ENCODE results near the gene PPP4R3C.

PPP4R3C gene

DNA sequence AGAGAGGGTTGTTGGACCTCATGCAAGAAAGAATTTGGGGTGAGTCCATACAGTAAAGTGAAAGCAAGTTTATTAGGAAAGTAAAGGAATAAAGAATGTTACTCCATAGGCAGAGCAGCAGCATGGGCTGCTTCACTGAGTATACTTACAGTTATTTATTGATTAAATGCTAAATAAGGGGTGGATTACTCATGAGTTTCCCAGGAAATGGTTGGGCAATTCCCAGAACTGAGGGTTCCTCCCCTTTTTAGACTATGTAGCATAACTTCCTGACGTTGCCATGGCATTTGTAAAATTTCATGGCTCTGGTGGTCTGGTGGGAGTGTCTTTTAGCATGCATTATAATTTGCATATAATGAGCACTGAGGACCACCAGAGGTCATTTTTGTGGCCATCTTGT is 16.7 kb downstream of the PPP4R3C start:
- TF ChIP-seq, protein P1, sequence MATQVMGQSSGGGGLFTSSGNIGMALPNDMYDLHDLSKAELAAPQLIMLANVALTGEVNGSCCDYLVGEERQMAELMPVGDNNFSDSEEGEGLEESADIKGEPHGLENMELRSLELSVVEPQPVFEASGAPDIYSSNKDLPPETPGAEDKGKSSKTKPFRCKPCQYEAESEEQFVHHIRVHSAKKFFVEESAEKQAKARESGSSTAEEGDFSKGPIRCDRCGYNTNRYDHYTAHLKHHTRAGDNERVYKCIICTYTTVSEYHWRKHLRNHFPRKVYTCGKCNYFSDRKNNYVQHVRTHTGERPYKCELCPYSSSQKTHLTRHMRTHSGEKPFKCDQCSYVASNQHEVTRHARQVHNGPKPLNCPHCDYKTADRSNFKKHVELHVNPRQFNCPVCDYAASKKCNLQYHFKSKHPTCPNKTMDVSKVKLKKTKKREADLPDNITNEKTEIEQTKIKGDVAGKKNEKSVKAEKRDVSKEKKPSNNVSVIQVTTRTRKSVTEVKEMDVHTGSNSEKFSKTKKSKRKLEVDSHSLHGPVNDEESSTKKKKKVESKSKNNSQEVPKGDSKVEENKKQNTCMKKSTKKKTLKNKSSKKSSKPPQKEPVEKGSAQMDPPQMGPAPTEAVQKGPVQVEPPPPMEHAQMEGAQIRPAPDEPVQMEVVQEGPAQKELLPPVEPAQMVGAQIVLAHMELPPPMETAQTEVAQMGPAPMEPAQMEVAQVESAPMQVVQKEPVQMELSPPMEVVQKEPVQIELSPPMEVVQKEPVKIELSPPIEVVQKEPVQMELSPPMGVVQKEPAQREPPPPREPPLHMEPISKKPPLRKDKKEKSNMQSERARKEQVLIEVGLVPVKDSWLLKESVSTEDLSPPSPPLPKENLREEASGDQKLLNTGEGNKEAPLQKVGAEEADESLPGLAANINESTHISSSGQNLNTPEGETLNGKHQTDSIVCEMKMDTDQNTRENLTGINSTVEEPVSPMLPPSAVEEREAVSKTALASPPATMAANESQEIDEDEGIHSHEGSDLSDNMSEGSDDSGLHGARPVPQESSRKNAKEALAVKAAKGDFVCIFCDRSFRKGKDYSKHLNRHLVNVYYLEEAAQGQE (IDR thresholded peaks at IDR 0.05; ENCODE audit: insufficient read depth in 1 of 2, low read depth in 2 of 2, low read length in 2 of 2), result no peak
- TF ChIP-seq POLR2AphosphoS5 (IDR thresholded peaks at IDR 0.05; ENCODE audit: low read depth, low read length) (no peak), TAF1 (IDR thresholded peaks at IDR 0.05; ENCODE audit: borderline replicate concordance, insufficient read depth, low read length) (no peak), SIN3A (IDR thresholded peaks at IDR 0.05; ENCODE audit: borderline replicate concordance, insufficient read depth, low read length) (no peak), FOXP2 (optimal IDR thresholded peaks at IDR 0.05; ENCODE audit: borderline replicate concordance, extremely low read depth, extremely low read length, insufficient read depth) (no peak)

GRCh38 chrX:27445438-27445837 is 17.7 kb downstream of the PPP4R3C start:
- TF ChIP-seq TAF1 (IDR thresholded peaks at IDR 0.05; ENCODE audit: borderline replicate concordance, insufficient read depth, low read length) (no peak), FOXP2 (optimal IDR thresholded peaks at IDR 0.05; ENCODE audit: borderline replicate concordance, extremely low read depth, extremely low read length, insufficient read depth) (no peak), SIN3A (IDR thresholded peaks at IDR 0.05; ENCODE audit: borderline replicate concordance, insufficient read depth, low read length) (no peak), POLR2AphosphoS5 (IDR thresholded peaks at IDR 0.05; ENCODE audit: low read depth, low read length) (no peak)
- TF ChIP-seq, protein P1 (IDR thresholded peaks at IDR 0.05; ENCODE audit: insufficient read depth in 1 of 2, low read depth in 2 of 2, low read length in 2 of 2), result no peak

- TF ChIP-seq POLR2AphosphoS5 (IDR thresholded peaks at IDR 0.05; ENCODE audit: low read depth, low read length) (no peak), SIN3A (IDR thresholded peaks at IDR 0.05; ENCODE audit: borderline replicate concordance, insufficient read depth, low read length) (no peak), TAF1 (IDR thresholded peaks at IDR 0.05; ENCODE audit: borderline replicate concordance, insufficient read depth, low read length) (no peak), FOXP2 (optimal IDR thresholded peaks at IDR 0.05; ENCODE audit: borderline replicate concordance, extremely low read depth, extremely low read length, insufficient read depth) (no peak)
- TF ChIP-seq, protein P1 (IDR thresholded peaks at IDR 0.05; ENCODE audit: insufficient read depth in 1 of 2, low read depth in 2 of 2, low read length in 2 of 2), result no peak
Measured at GRCh38 chrX:27444093-27444908, 18.8 kb downstream of the PPP4R3C start.

GRCh38 chrX:27439771-27440170 is 23.4 kb downstream of the PPP4R3C start:
- TF ChIP-seq TAF1 (IDR thresholded peaks at IDR 0.05; ENCODE audit: borderline replicate concordance, insufficient read depth, low read length) (no peak), POLR2AphosphoS5 (IDR thresholded peaks at IDR 0.05; ENCODE audit: low read depth, low read length) (no peak), FOXP2 (optimal IDR thresholded peaks at IDR 0.05; ENCODE audit: borderline replicate concordance, extremely low read depth, extremely low read length, insufficient read depth) (no peak), SIN3A (IDR thresholded peaks at IDR 0.05; ENCODE audit: borderline replicate concordance, insufficient read depth, low read length) (no peak)
- TF ChIP-seq, protein P1 (IDR thresholded peaks at IDR 0.05; ENCODE audit: insufficient read depth in 1 of 2, low read depth in 2 of 2, low read length in 2 of 2), result no peak
